Raji (cell line): ENCODE measurements around the gene CYFIP2.

Experiments
- POLR2A ChIP-seq: IDR thresholded peaks from 2 replicates; pipeline ENCODE4 v1.6.1; 2011; ENCODE audit warnings: low read depth, low read length, control low read depth; ENCODE audit not compliant: insufficient read depth

Gene CYFIP2

DNA sequence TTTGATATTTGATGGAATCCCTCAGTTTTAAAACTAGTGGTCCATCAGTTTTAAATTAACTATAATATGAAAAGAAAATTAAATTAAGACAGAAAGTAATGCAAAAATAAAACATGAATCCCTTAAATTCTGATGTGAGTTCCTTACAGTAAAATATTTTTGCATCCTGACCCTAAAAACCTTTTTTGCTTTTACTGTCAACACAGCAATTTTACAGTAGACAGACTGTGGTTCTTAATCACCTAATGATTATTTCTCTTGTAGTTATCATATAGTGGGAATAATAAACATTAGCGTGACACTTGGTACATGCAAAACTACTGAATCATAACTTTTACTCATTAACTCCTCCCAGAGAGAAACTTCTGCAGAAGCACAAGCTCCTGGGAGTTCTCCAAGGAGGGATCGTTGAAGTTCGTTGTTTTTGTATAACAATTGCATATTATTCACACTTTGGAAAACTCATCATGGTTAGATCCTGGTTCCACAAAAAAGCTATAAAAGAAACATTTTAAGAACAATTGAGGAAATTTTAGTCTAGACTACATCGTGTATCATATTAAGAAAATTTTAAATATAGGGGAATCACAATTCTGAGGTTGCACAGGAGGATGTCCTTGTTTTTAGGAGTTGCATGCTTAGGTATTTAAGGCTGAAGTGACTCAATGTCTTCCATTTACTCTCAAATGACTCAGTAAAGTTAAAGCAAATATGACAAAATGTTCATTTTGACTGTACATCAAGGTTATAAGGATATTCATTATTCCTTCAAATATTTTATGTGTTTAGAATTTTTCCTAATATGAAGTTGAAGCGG lies 105.9 kb downstream of the CYFIP2 start:
- TF ChIP-seq POLR2A: no peak

DNA sequence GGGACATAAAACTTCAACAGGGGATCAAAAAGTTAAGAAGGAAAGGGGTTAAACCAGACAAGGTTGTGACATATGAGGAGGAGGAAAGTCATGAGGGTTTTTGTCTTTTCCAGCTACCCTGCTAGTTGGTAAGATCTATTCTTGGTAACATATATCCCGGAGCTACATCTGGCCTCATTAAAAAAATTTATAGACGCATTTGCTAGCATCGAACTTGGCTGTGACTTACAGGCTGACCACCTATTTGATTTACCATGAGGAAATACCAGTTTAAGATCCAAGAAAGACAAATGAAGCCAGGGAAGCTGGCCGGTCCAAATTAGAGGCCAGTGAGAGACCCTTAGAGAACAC lies 106.5 kb downstream of the CYFIP2 start:
- no peak for TF ChIP-seq POLR2A

DNA sequence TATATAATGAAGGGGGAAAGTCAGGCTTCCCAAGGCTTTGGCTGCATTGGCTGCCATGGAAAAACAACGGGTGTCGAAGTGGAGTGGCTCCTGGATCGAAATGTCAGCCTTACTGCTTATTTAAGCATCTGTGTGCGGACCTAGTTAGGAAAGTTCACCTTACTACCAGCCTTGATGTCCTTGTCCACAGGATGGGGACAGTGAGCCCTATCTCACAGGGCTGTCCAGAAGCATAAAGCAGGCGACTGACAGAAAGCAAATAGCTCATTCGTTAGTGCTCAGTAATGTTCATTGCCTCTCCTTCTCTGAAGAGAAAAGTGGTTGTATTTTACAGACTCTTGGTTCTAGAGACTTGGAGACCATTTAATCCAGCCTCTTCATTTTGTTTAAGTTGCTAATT lies 112.6 kb downstream of the CYFIP2 start:
- no peak for TF ChIP-seq POLR2A

DNA sequence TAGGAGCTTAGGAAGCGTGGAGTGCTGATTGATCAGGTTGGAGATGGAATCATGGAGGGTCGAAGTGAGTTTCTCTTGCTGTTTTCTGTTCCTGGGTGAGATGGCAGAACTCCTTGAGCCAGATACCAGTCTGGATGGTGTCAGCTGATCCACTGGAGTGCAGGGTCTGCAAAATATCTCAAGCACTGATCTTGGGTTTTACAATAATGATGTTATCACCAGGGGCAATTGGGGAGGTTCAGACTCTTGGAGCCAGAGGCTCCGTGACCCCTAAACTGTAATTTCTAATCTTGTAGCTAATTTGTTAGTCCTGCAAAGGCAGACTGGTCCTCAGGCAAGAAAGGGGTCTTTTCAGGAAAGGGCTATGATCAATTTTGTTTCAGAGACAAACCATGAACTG lies 114.1 kb downstream of the CYFIP2 start:
- TF ChIP-seq POLR2A: no peak

DNA sequence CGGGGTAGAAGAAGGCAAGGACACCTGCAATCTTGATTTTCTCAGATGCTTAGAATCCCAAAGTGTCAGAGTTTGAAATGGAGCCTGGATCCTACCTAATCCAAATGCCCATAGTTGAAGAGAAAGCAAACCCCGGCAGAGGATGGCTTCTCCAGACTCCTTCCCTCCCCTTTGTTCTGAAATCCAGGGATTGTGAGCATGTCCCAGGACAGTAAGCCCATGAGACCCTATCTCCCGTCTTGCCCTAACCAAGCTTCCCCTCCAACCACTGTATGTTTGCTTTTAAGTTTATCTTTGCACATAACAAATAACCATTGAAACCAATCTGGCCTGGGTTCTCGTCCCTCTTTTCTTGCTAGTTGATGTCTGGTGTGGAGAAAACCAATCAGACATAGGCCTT lies 115.8 kb downstream of the CYFIP2 start:
- no peak for TF ChIP-seq POLR2A

DNA sequence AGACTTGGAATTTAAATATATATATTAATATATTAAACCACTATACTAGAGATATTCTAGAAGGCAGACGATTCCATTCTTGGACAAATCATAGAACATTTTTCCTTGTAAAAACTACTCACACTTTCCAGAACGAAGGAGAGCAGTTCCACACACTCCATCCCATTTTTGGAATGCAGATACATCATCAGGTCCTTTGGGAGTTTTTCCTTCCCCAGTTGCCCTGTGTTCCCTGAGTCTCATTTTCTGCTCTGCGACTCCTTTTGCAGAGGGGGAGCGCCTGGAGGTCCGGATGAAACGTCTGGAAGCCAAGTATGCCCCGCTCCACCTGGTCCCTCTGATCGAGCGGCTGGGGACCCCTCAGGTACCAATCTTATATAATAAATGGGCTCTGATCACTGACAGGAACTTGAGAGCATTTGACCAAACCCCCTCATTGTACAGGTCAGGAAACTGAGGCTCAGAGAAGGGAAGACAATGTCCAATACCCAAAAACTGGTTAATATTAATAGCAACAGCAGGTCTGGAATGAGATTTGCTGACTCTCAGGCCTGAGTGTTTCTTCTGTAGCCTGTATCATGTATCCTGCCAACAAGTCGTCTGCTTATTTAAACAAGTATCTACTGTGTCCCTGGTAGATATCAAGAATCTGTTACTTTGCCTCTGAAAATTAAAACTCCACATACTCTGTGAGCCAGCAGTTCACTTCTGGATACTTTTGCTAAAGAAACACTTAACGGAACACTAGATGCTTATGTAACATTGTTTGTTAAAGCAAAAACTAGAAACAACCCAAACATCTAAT lies 117.3 kb downstream of the CYFIP2 start:
- no peak for TF ChIP-seq POLR2A

DNA sequence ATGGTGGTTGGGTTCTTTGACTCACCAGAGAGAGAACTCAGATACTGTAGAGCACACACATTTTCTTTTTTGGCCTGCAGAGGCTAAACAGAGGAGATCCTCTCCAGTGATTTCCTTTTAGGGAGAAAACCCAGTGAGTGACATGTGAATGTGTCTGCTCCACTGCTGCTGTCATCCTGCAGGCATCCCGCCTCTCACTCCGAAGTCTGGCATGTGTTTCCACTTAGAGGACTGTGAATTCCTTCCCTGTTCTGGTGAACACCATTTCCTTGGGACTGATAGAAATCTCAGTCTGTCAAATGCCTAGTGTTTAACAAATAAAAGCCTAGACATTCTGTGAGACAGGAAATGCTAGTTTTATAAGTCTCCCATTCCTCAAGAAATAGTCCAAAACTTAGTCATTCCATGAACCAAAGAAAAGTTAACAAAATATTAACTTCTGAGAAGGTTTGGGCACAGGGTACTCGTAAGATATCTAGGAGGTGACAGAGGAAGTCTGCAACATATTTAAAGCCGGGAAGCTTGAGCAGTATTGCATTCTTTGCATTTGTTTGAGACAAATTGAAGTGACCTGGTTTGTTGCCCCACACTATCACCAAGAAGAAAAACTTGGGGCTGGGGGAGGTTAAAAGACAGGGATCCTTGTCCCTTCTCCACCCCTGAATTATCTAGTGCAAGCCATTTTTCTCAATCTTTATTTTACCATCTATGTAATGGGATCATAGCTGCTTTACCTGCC lies 119.2 kb downstream of the CYFIP2 start:
- no peak for TF ChIP-seq POLR2A

DNA sequence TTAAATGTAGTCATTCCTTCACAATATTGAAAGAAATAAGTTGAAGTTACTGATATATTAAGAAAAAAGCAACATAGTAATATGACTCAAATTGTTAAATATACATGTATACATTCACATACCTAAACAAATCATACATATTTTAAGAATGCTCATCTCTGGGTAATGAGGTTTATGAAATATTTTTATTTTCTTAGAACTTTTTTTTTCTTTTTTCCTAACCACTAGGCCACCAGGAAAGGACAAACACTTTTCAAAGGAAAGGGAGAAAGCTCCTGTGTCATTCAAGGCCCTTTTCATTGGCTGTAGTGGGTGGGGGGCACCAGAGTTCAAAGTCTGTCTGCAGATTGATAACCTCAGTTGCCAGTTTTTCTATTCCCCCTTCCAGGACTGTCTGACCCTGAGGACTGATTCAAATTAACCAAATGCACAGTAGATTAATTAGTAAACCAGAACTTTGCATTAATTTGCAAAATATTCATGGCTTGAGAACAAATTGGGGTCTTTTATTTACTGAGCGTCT lies 121.2 kb downstream of the CYFIP2 start:
- no peak for TF ChIP-seq POLR2A

DNA sequence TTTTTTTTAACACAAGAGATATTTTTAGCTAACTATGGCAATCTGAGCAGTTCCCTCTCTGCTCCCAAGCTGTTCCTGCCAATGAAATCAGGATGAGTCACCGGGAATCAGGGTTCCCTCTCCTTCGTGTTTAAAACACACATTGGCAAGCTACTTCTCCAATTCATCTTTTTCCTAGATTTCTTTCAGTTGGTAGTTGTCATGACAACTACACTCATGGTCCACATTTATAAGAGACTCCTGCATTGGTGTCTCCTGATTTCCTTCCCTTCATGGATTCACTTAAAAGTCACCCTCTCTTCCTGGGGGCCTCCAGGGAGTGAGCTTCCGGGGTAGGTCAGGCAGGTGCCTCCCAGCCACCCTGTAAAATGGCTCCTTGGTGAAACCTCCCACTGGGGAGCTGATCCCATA lies 121.8 kb downstream of the CYFIP2 start:
- no peak for TF ChIP-seq POLR2A

DNA sequence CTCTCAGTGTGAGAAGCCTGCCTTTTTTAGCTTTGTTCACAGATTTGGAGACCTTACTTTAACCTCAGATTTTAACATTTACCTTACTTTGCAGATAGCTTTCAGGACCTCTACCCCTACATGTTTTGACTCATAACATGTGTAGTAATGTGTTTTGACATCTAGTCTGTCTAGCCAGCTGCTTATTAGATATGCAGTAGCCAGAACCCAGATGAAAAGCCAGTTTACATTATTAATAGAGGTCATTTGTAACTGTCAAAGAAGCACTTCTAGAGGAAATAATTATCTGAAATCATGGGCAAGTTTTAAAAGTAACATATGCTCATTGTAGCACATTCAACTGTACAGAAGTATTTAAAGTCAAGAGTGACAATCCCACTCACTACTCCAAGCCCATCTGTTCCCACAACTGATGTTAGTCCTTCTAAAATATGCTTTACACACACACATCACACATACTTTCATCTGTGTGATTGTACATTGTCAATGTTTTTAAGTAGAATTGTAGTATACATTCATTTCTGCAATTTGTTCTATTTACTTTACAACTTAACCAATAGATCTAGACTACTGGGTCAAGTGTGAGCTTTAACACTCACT lies 122.3 kb downstream of the CYFIP2 start:
- no peak for TF ChIP-seq POLR2A

DNA sequence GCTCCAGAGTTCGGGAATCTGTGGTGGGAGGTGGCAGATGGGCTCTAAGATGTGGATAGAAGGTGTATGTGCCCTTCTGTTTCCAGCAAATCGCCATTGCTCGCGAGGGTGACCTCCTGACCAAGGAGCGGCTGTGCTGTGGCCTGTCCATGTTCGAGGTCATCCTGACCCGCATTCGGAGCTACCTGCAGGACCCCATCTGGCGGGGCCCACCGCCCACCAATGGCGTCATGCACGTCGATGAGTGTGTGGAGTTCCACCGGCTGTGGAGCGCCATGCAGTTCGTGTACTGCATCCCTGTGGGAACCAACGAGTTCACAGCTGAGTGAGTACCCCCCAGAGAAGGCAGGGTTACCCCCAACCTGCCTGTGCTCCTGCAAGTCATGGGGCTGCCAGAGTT lies 123.2 kb downstream of the CYFIP2 start:
- no peak for TF ChIP-seq POLR2A

DNA sequence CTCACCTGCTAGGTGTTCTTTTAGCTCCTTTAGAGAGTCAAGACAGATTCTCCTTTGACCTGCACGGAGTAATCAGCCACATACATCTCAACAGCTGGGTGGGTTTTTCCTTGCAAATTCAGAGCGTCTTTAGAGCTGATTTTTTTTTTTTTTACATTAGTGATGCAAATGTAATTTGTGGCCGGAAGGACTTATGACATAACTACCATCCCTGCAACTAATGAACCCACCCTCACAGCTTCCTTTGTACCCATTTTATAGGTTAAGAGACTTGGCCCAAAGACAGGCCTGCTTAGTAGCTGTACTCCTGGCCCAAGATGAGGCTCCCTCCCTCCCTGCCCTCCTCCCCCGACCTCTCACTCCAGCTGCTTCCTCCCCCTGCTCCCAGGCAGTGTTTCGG lies 124.2 kb downstream of the CYFIP2 start:
- TF ChIP-seq POLR2A: no peak

DNA sequence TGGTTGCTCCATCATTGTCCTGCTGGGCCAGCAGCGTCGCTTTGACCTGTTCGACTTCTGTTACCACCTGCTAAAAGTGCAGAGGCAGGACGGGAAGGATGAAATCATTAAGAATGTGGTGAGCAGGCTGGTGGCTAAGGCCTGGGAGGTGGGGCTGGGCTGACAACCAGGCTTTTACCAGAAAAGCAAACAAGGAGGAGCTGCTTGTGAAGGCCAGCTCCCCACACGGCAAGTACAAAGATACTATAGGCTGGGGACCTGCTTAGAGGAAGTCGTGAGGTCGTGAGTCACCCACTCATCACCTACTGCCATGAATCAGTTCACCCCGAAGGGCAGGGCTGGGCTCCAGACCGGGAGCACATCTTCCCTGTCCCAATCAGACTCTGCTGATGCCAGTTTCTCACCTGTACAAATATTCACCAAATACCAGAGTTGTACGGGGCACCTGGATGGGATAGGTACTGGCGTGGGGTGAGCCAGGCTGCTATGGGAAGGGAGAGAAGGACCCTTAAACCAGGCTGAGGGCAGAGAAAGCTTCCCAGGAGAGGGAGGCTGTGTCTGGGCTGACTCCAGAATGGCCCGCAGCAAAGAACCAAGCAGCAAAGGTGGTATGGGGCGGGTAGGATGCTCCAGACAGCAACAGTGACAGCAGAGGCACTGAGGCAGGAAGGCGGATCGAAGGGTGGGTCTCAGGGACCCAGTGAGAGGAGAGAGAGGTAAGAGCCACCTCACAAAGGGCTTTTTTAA lies 124.8 kb downstream of the CYFIP2 start:
- no peak for TF ChIP-seq POLR2A

DNA sequence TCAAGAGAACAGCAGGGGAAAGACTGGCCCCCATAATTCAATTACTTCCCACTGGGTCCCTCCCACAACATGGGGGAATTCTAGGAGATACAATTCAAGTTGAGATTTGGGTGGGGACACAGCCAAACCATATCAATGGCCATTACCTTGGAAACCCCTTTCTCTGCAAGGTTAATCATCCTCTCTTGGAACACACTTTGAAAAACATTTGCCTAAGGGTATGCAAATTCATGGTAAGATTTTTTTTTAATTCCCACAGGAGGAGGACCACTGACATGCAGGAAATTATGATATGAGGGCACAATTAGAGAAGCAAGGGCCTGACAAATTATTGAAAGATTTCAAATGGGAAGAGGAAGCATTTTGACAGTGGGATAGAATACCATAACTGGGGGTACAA lies 132.4 kb downstream of the CYFIP2 start:
- TF ChIP-seq POLR2A: no peak

DNA sequence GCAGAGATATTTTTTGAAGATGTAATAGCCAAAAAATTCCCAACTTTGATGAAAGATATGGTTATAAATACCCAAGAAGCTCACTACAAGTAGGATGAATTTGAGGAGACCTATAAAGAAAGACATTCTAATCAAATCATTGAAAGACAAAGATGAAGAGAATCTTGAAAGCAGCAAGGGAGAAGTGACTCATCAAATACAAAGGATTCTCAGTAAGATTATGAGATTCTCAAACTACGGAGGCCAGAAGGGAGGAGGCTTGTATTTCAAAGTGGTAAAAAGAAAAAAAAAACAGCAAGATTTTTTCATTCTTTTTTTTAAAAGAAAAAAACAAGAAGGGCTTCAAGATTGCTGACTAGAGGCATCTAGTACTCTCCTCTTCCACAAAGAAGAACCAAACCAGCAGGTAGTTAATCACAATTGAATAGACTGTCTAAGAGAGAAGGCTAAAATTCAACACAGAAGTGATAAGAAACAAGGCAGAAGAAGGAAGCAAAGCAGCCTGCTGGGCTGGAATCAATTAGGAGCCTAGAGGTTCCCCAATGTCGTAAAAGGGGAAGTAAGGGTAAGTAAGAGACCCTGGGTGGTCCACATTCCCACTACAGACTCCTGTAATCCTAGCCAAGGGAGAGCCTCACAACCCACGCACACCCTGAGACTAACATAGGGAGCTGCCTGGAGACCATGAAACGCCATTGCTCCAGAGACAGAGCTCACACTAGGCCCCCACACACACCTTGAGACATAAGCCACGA lies 135.0 kb downstream of the CYFIP2 start:
- no peak for TF ChIP-seq POLR2A
